HG03575 (cell line): ENCODE results near the gene BCL2.

Experiments used
- ATAC-seq: cut with Tn5 transposase; IDR thresholded peaks from one replicate; pipeline ENCODE4 v1.9.1; 2021; ENCODE audit not compliant: unreplicated experiment, insufficient number of reproducible peaks, low FRiP score; ENCODE audit errors: extremely low read depth

The BCL2 gene

DNA sequence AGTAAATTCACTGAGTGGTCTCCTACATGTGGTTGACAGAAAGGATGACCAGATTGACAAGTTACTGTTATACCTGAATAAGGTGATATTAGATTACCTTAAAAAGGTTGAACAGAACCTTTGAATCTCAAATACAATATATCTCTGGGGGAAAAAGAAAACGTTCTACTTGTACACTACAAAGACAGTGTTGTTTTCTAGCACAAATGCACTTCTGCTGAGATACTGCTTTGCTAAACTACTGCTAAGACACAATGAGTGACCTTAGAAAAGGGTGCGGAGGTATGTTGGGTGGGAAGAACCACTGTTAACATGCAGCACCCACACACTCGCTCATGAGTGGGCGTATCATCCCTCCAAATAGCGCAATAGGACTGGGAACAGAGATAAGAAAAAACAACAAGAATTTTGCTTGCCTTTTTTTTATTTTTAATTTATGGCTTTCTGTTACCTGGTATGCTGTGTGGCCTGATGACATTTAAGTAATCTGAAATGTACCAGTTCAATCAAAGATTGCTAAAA is 6.1 kb downstream of the BCL2 start:
- ATAC-seq = no peak

DNA sequence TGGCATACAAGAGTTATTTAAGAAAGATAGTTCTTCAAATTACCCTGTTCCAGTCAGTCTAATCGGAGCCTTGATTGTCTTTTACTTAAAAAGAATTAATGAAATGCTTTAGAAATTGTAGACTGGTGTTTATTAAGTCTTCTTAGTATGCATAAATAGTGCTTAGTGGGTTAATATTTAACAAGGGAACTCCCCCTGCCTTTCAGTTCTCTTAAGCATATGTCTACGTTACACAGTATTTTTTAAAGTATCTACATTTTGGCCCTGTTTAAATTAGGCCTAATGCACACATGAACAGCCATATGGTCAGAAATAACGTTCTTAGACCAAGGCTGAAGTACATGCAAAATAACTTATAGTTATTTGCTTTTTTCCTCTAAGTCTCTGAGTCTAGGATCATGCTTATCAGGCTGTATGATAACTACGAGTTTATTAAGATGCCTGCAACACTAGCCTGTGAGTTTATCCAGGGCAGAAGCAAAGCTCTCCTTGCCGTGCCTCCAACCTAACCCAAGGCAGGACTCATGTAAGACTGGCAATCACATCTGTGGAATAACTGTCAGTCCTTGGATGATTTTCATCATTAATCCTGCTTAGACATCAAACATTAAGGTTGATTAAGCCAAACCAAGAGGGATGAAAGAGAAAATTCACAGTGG is 6.7 kb downstream of the BCL2 start:
- ATAC-seq = no peak

DNA sequence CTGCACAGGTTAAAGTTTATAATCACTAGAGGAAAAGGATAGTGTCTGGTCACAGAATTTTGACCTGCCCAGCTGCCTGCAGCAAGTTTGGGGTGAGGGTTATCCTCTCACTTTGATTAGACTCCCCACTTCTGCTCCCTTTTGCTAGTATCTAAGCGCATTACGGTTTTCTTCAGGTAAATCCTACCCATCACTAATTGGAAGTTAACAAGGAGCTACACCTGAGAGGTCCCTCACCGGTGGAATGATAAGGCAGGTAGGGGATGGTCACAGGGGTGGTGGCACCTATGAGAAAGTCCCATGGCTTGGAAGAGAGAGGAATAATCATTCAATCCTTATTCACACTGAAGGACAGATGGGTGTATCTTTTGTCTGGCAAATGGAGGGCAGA is 7.6 kb downstream of the BCL2 start:
- ATAC-seq = no peak

- ATAC-seq = peak; percentile 54
Observed at GRCh38 chr18:63311118-63312018, 8.2 kb downstream of the BCL2 start.

DNA sequence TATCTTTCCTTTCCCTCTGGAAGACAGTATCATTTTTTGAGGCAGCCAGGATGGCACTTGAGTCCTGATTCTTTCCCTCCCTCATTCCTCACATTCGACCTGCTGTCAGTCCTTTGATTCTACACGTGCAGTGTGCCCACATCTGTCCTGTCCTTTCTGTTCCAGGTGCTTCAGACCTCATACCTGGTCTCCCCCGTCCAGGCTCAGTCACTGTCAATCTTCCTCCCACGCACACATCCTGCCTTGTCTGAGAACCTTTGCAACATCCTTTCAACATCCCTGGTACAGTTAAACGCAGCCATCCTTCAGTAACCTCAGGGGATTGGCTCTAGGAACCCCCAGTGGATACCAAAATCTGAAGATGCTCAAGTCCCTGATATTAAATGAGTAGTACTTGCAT is 10.1 kb downstream of the BCL2 start:
- no peak for ATAC-seq

DNA sequence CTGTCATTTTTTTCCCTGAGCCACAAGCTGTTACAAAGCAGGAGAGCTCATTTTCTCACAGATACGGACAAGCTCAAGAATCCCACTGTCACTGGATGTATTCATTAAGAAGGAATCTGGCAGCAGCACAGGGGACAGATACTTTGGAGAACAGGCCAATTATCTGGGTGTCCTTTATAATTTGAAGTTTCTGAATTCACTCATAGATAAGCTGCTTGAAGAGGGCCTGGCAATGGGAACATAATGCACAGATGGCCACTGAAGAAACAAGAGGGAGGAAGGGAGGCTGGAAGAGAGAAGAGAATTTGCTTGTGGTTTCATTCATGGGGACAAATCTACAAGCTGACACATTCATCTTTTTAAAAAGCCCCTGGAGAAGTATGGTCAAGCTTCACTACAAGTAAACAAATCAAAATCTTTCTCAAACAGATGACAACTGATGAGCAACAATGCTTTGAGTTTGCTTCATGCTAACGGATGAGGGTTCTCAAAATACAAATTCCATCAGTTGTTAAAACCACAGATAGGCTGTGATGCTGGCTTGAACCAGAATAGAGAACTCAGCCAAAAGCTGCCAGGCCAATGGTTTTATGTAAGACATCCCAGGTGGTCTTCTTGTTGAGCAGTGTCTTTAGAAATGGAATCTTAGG is 11.9 kb downstream of the BCL2 start:
- no peak for ATAC-seq

- no peak for ATAC-seq
Observed at GRCh38 chr18:63306819-63307550, 12.6 kb downstream of the BCL2 start.

- no peak for ATAC-seq
Observed at GRCh38 chr18:63306249-63306648, 13.3 kb downstream of the BCL2 start.

- ATAC-seq = no peak
Observed at GRCh38 chr18:63303547-63303946, 16.0 kb downstream of the BCL2 start.

DNA sequence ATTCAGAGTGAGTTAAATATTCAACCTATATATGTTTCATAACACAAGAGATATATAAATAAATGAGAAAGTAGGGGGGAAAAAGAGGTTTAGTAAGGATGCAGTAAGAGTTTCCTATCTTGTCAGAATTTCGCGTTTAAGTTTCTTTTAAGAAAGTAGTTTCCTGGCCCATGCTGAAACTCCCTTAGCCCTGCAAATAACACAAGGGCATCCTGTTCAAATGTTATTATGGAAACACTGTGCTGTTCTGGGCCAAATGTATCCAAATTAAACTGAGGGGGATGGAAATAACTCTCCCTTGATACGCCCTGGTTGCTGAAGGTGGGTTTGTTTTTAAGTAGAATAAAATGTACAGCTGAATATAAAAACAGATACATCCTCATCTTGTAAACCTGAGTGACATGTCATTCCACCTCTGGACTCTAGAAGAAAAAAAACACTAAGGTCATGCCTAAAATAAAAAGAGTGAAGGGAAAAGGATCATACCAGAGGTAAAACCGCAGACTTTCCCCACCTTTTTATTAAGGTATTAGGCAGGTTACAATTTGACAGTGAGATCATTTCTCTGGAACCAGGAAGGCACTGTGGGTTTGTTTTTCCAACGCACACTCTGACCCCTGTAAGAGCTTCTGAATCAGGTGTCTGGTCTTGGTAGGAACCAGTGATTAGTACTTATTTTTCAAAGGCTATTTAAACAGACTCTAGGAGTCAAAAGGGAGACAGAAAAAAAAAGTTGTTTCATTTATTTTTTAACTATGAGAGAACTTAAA is 16.7 kb downstream of the BCL2 start:
- ATAC-seq = no peak

DNA sequence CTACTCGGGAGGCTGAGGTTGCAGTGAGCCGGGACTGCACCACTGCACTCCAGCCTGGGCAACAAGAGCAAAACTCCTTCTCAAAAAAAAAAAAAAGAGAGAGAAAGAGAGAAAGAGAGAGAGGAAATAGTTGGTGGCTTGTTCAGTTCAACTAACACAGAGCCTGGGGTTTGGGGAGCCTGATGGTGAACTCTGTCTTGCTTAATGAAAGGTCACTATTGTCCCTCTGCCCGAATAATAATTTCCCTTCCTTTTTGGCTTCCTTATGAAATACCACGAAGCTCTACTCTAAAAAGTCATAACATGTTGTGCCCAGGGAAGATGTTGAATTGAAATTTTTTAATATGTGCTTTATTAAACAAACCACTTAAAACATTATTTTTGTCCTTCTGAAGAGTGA is 17.3 kb downstream of the BCL2 start:
- no peak for ATAC-seq

GRCh38 chr18:63301434-63301833 is 18.1 kb downstream of the BCL2 start:
- ATAC-seq = no peak

- no peak for ATAC-seq
Observed at GRCh38 chr18:63299837-63300745, 19.5 kb downstream of the BCL2 start.

GRCh38 chr18:63298400-63299365 is 20.9 kb downstream of the BCL2 start:
- no peak for ATAC-seq

- ATAC-seq = no peak
Observed at GRCh38 chr18:63297687-63298399, 21.7 kb downstream of the BCL2 start.

- ATAC-seq = no peak
Observed at GRCh38 chr18:63293935-63294334, 25.6 kb downstream of the BCL2 start.
